H9 (cell line): Measurements from ENCODE around the gene SUFU. TPM values are rescaled to one million over a fixed set of nuclear protein-coding genes. Genes with fewer than 3 reads are reported as not detected.

Experiments
- DNase-seq: peaks from one replicate; pipeline ENCODE4 v3.0.0-alpha.2; 2017
- H2AFZ ChIP-seq: one replicate; pipeline ENCODE4 v1.6.1; 2013; ENCODE audit warnings: mild to moderate bottlenecking, low read length, control low read depth, moderate library complexity
- H2AK5ac ChIP-seq: 2 replicates; pipeline ENCODE4 v1.6.1; 2013; ENCODE audit warnings: low read length, control low read depth, mixed read lengths; ENCODE audit not compliant: insufficient read length
- H2BK120ac ChIP-seq: one replicate; pipeline ENCODE4 v1.6.1; 2013; ENCODE audit warnings: low read depth, mild to moderate bottlenecking, low read length, control low read depth, inconsistent platforms; ENCODE audit not compliant: poor library complexity, severe bottlenecking
- H2BK12ac ChIP-seq: 2 replicates; pipeline ENCODE4 v1.6.1; 2013; ENCODE audit warnings: low read length, control low read depth, mixed read lengths, low read depth; ENCODE audit not compliant: insufficient read length
- H2BK15ac ChIP-seq: 2 replicates; pipeline ENCODE4 v1.6.1; 2013; ENCODE audit warnings: low read depth, low read length, control low read depth
- H2BK20ac ChIP-seq: one replicate; pipeline ENCODE4 v1.6.1; 2013; ENCODE audit warnings: low read depth, mild to moderate bottlenecking, low read length, control low read depth, inconsistent platforms; ENCODE audit not compliant: poor library complexity, severe bottlenecking
- H2BK5ac ChIP-seq: 2 replicates; pipeline ENCODE4 v1.6.1; 2013; ENCODE audit warnings: low read length, control low read depth, mixed read lengths; ENCODE audit not compliant: insufficient read length
- H3K14ac ChIP-seq: 2 replicates; pipeline ENCODE4 v1.6.1; 2013; ENCODE audit warnings: low read length, control low read depth; ENCODE audit not compliant: insufficient read depth
- H3K18ac ChIP-seq: 2 replicates; pipeline ENCODE4 v1.6.1; 2013; ENCODE audit warnings: low read depth, mild to moderate bottlenecking, mixed read lengths, low read length, control low read depth; ENCODE audit not compliant: insufficient read length
- H3K23ac ChIP-seq: 2 replicates; pipeline ENCODE4 v1.6.1; 2013; ENCODE audit warnings: low read length, control low read depth, mixed read lengths, low read depth; ENCODE audit not compliant: insufficient read length
- H3K23me2 ChIP-seq: 2 replicates; pipeline ENCODE4 v1.6.1; 2013; ENCODE audit warnings: low read depth, mild to moderate bottlenecking, mixed read lengths, low read length, control low read depth; ENCODE audit not compliant: insufficient read length, poor library complexity, severe bottlenecking
- H3K27ac ChIP-seq: 2 replicates; pipeline ENCODE4 v1.5.1; 2013; ENCODE audit warnings: low read length, control low read depth, mixed read lengths, low read depth; ENCODE audit not compliant: insufficient read length
- H3K27me3 ChIP-seq: 2 replicates; pipeline ENCODE4 v1.6.1; 2013; ENCODE audit warnings: low read length, control low read depth, inconsistent platforms; ENCODE audit not compliant: insufficient read depth
- H3K4ac ChIP-seq: 2 replicates; pipeline ENCODE4 v1.6.1; 2013; ENCODE audit warnings: low read depth, mild to moderate bottlenecking, control low read depth, inconsistent platforms, low read length, moderate library complexity
- H3K4me1 ChIP-seq: 2 replicates; pipeline ENCODE4 v1.6.1; 2013; ENCODE audit warnings: low read length, control low read depth, inconsistent platforms; ENCODE audit not compliant: insufficient read depth
- H3K4me2 ChIP-seq: 2 replicates; pipeline ENCODE4 v1.6.1; 2013; ENCODE audit warnings: low read length, control low read depth, mixed read lengths; ENCODE audit not compliant: insufficient read length, insufficient read depth
- H3K56ac ChIP-seq: 2 replicates; pipeline ENCODE4 v1.6.1; 2013; ENCODE audit warnings: low read depth, mild to moderate bottlenecking, mixed read lengths, low read length, control low read depth; ENCODE audit not compliant: insufficient read length
- H3K79me1 ChIP-seq: 2 replicates; pipeline ENCODE4 v1.6.1; 2013; ENCODE audit warnings: low read depth, mild to moderate bottlenecking, moderate library complexity, low read length, control low read depth, inconsistent platforms; ENCODE audit not compliant: insufficient read depth, poor library complexity, severe bottlenecking
- H3K79me2 ChIP-seq: 2 replicates; pipeline ENCODE4 v1.6.1; 2013; ENCODE audit warnings: low read length, control low read depth, inconsistent platforms; ENCODE audit not compliant: insufficient read depth
- H3K9ac ChIP-seq: 2 replicates; pipeline ENCODE4 v1.6.1; 2013; ENCODE audit warnings: low read length, control low read depth, mixed read lengths; ENCODE audit not compliant: insufficient read length; ENCODE audit errors: extremely low read depth
- H3K9me3 ChIP-seq: one replicate; pipeline ENCODE4 v1.6.1; 2013; ENCODE audit warnings: low read depth, low read length, inconsistent platforms; ENCODE audit not compliant: control insufficient read depth
- H3T11ph ChIP-seq: one replicate; pipeline ENCODE4 v1.6.1; 2013; ENCODE audit warnings: mild to moderate bottlenecking, low read length, control low read depth, inconsistent platforms
- H4K20me1 ChIP-seq: one replicate; pipeline ENCODE4 v1.6.1; 2013; ENCODE audit not compliant: control insufficient read depth, insufficient read length, insufficient read depth
- H4K5ac ChIP-seq: 2 replicates; pipeline ENCODE4 v1.6.1; 2013; ENCODE audit warnings: low read depth, mild to moderate bottlenecking, mixed read lengths, low read length, control low read depth; ENCODE audit not compliant: insufficient read length
- H4K8ac ChIP-seq: replicated peaks from 2 replicates; pipeline ENCODE4 v1.6.1; 2013; ENCODE audit warnings: low read length, control low read depth, mixed read lengths, low read depth; ENCODE audit not compliant: insufficient read length
- H4K91ac ChIP-seq: 2 replicates; pipeline ENCODE4 v1.6.1; 2013; ENCODE audit warnings: low read depth, mild to moderate bottlenecking, moderate library complexity, mixed read lengths, low read length, control low read depth; ENCODE audit not compliant: insufficient read length
- H3K27ac Mint-ChIP-seq, 3 experiments: 2 replicates in 2 of 3; 3 replicates in 1 of 3; pipeline ENCODE4 v1.8.0; 2020 to 2021; ENCODE audit warnings: mixed read lengths in 3 of 3, mild to moderate bottlenecking in 1 of 3, moderate library complexity in 1 of 3
- H3K27me3 Mint-ChIP-seq: 2 replicates; pipeline ENCODE4 v1.8.0; 2021; ENCODE audit warnings: low read depth, mild to moderate bottlenecking, moderate library complexity, mixed read lengths
- H3K36me3 Mint-ChIP-seq, 3 experiments: 2 replicates in 2 of 3; 3 replicates in 1 of 3; pipeline ENCODE4 v1.8.0; 2020 to 2021; ENCODE audit warnings: low read depth in 3 of 3, mixed read lengths in 3 of 3; ENCODE audit not compliant: insufficient read depth in 1 of 3
- H3K4me1 Mint-ChIP-seq, 2 experiments: 2 replicates each; pipeline ENCODE4 v1.8.0; 2020; ENCODE audit warnings: mixed read lengths in 2 of 2
- H3K4me3 Mint-ChIP-seq, 2 experiments: 2 replicates in 1 of 2; 3 replicates in 1 of 2; pipeline ENCODE4 v1.8.0; 2020 to 2021; ENCODE audit warnings: mild to moderate bottlenecking in 2 of 2, mixed read lengths in 2 of 2, moderate library complexity in 1 of 2
- H3K9me3 Mint-ChIP-seq, 2 experiments: 2 replicates in 1 of 2; 3 replicates in 1 of 2; pipeline ENCODE4 v1.8.0; 2020; ENCODE audit warnings: mild to moderate bottlenecking in 2 of 2, mixed read lengths in 2 of 2, moderate library complexity in 1 of 2
- WGBS: extraction: QIAGEN DNeasy Blood & Tissue Kit; methylation state at CpG from one replicate; pipeline ENCODE4 v1.1.7; 2013; ENCODE audit warnings: missing lambda C conversion rate, low lambda C conversion rate, mixed read lengths; ENCODE audit not compliant: insufficient read length; ENCODE audit errors: extremely low coverage; 5-methylcytosine and 5-hydroxymethylcytosine counted together
- total RNA-seq: library from RNA; stranded (reverse); gene quantifications from 2 replicates; pipeline ENCODE4 v1.2.1, GENCODE V29; 2021
- TF ChIP-seq, protein P1 (sequence below): fragments of 200-600 bp; sonication (generic); conservative IDR thresholded peaks from 3 replicates; pipeline ENCODE4 v1.8.0; 2021; ENCODE audit warnings: antibody characterized with exemption, mild to moderate bottlenecking

The SUFU gene
- total RNA-seq, 1 experiment from 2014 or later, result 9.5 TPM

- WGBS, result no CpG with 5 or more reads among the region's 2 CpGs
- Histone ChIP-seq H2AFZ (no peak overlapping the region), H3K4ac (no peak overlapping the region), H3K79me1 (no peaks in the 10 kb centered on the region), H3K4me2 (no peak overlapping the region), H4K91ac (no peak overlapping the region), H2AK5ac (no peak overlapping the region), H3K9me3 (no peaks in the 10 kb centered on the region), H4K5ac (no peak overlapping the region), H3K4me1 (no peaks in the 10 kb centered on the region), H3K23me2 (no peaks in the 10 kb centered on the region), H3K79me2 (no peaks in the 10 kb centered on the region), H3K23ac (no peak overlapping the region), H2BK5ac (no peak overlapping the region), H3K27me3 (no peaks in the 10 kb centered on the region), H2BK120ac (no peak overlapping the region), H3K9ac (no peak overlapping the region), H3K14ac (no peak overlapping the region), H2BK12ac (no peak overlapping the region), H4K20me1 (no peaks in the 10 kb centered on the region), H4K8ac (no peak overlapping the region), H3K56ac (no peak overlapping the region), H3K18ac (no peak overlapping the region), H2BK20ac (no peak overlapping the region), H3T11ph (no peak overlapping the region), H2BK15ac (no peak overlapping the region), H3K27ac (no peak overlapping the region)
- Mint-ChIP-seq H3K36me3 (peaks cover 0 to 4% (median 0%) of the 10 kb centered on the region in 3 experiments; a peak in 2 of 7 replicates), H3K27me3 (no peaks in the 10 kb centered on the region), H3K4me1 (peaks cover 0 to 7% of the 10 kb centered on the region in 2 experiments; a peak in 2 of 4 replicates), H3K4me3 (no peak overlapping the region), H3K27ac (peak overlapping the region in 1 of 3 experiments; percentile 5; a peak in 2 of 7 replicates), H3K9me3 (no peaks in the 10 kb centered on the region)
- TF ChIP-seq, protein P1, sequence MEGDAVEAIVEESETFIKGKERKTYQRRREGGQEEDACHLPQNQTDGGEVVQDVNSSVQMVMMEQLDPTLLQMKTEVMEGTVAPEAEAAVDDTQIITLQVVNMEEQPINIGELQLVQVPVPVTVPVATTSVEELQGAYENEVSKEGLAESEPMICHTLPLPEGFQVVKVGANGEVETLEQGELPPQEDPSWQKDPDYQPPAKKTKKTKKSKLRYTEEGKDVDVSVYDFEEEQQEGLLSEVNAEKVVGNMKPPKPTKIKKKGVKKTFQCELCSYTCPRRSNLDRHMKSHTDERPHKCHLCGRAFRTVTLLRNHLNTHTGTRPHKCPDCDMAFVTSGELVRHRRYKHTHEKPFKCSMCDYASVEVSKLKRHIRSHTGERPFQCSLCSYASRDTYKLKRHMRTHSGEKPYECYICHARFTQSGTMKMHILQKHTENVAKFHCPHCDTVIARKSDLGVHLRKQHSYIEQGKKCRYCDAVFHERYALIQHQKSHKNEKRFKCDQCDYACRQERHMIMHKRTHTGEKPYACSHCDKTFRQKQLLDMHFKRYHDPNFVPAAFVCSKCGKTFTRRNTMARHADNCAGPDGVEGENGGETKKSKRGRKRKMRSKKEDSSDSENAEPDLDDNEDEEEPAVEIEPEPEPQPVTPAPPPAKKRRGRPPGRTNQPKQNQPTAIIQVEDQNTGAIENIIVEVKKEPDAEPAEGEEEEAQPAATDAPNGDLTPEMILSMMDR, result peak; percentile 43
- DNase-seq, result no peak
These were observed 104.7 kb downstream of the SUFU start for GRCh38 chr10:102608487-102608886.
